HG03066 (cell line): ENCODE measurements around the gene PLAC8L1.
A peak's percentile ranks its signal among the peaks of the same experiment; 100 is the strongest.
"Not testable (repeated sequence)": the region's sequence is repeated elsewhere in the genome, so short reads cannot be mapped to it uniquely, and the experiment has no call there.

Source experiments
- ATAC-seq: cut with Tn5 transposase; IDR thresholded peaks from one replicate; pipeline ENCODE4 v1.9.1; 2021; ENCODE audit warnings: low read depth; ENCODE audit not compliant: unreplicated experiment

Gene PLAC8L1

DNA sequence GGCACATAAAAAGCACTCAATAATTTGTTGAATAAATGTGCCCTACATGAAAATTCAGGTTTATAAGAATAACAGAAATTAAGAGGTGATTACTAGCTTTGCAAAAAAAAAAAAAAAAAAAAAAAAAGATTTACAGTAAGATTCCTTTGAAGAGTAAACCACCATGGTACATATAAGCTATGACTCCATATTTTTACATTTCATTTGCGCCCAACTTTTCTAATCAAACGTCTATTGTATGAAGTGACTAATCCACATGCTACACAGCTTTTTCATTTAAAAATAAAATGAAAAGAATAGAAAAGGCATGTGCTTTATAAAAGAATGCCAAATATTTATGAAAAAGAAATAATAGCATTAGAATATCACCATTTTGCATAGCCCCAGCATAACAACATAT, at the start of gene PLAC8L1:
Gene PLAC8L1 (minus strand): TSS at position 101 of the 400 bp plus-strand sequence. CDS start 1,266 bp downstream, outside the sequence.
- no peak for ATAC-seq

DNA sequence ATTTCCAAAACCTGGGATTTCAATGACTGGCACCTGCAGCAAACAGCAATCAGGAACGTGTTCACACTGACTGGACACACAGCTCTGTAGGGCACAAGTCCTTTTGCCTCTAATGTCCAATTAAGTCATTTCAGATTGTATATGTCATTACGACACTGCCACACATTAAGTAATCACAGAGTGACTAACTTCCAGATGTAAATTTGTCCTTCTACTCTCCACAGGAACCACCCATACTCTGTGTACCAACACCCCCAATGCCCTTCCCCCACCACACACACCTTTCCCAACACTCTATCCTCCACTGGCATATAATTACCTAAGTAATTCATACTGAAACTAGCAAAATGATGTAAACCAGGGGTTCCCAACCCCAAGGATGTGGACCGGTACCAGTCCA, 46.6 kb upstream of the PLAC8L1 start:
- no peak for ATAC-seq

DNA sequence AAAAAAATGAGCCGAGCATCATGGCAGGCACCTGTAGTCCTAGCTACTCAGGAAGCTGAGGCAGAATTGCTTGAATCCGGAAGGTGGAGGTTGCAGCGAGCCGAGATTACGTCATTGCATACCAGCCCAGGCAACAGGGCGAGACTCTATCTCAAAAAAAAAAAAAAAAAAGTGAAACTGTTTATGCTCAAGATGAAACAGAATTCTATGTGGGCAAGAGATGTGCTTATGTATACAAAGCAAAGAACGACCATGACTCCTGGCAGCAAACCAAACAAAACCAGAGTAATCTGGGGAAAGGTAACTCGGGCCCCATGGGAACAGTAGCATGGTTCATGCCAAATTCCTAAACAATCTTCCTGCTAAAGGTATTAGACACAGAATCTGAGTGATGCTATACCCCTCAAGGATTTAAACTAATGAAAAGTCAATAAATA, 32.6 kb upstream of the PLAC8L1 start:
- no peak for ATAC-seq

GRCh38 chr5:146130440-146131045, 25.2 kb upstream of the PLAC8L1 start:
- ATAC-seq = no peak

GRCh38 chr5:146126068-146126467, 20.7 kb upstream of the PLAC8L1 start:
- ATAC-seq = no peak

DNA sequence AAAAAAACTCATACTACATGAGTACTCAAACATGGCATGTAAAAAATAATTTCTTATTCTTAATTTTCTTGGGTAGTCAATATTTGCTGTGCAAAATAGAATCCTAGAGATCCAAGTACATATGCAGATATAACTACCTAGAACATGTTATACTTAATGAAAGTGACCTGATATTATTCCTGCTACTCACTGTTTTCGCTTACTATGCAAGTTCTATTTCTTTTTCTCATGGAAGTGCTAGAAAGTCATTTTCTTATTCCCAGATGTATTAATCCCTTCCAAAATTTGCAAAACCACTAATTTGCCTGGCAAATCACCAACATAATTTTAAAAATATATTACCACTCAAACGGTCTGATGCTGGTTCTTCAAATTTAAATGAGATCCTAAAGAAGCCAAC, 19.2 kb upstream of the PLAC8L1 start:
- ATAC-seq = no peak

GRCh38 chr5:146121451-146121850, 16.1 kb upstream of the PLAC8L1 start:
- not testable (repeated sequence) for ATAC-seq

- ATAC-seq = no peak
These were observed 12.9 kb upstream of the PLAC8L1 start for GRCh38 chr5:146118322-146118721.

DNA sequence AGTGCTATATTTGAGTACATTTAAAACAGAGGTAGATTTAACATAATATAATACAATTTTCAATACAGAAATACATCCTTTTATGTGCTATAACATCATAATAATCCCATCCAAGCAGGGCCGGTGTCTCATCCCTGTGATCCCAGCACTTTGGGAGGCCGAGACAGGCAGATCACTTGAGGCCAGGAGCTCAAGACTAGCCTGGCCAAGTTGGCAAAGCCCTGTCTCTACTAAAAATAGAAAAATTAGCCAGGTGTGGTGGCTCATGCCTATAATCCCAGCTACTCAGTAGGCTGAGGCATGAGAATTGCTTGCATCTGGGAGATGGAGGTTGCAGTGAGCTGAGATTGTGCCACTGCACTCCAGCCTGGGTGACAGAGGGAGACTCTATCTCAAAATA, 11.8 kb upstream of the PLAC8L1 start:
- ATAC-seq = not testable (repeated sequence)

GRCh38 chr5:146116361-146116760, 11.0 kb upstream of the PLAC8L1 start:
- ATAC-seq = no peak

GRCh38 chr5:146112476-146112875, 7.1 kb upstream of the PLAC8L1 start:
- no peak for ATAC-seq

GRCh38 chr5:146111409-146111808, 6.0 kb upstream of the PLAC8L1 start:
- ATAC-seq = no peak

GRCh38 chr5:146109379-146109778, 4.0 kb upstream of the PLAC8L1 start:
- ATAC-seq = no peak

DNA sequence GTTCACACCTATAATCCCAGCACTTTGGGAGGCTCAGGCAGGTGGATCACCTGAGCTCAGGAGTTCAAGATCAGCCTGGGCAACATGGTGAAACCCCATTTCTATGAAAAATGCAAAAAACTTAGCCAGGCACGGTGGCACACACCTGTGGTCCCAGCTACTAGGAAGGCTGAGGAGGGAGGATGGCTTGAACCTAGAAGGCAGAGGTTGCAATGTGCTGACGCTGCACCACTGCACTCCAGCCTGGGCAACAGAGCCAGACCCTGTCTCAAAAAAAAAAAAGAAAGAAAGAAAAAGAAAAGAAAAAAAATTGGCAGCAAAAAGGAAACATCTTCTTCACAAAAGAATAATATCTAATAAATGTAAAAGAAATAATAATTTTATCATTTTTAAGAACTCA, 3.5 kb upstream of the PLAC8L1 start:
- not testable (repeated sequence) for ATAC-seq

DNA sequence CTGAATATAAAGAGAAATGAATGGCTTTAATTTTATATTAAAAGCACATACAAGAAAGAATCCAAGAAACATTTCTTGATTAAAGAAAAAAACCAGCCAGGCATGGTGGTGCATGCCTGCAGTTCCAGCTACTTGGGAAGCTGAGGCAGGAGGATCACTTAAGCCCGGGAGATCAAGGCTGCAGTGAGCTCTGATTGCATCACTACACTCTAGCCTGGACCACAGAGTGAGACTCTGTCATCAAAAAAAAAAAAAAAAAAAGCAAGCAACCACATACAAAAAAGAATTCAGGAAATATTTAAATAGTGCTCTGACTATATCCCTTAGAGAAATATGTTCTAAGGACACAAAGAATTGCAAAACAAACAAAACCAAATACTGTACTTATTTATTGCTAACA, 2.5 kb upstream of the PLAC8L1 start:
- ATAC-seq = no peak

DNA sequence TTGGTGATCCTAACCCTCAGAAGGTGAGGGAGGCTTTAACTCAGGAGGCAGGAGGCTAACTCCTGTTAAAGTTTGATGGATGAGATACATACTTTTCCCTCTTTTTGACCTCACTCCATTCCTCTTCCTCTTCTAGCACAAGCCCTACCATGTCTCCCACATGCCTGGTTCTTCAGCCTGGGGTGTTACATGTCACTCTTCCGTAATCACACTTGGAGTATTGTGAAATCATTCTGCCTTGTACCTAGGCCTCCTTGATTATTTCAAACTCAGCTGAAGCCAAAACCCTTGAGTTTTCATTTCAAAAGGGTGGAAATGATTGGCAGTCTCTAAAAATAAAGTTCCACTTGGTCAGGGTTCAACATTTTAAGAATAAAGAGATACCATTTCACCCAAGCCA, 1.8 kb downstream of the PLAC8L1 start:
- ATAC-seq = no peak

GRCh38 chr5:146101646-146102045, 3.7 kb downstream of the PLAC8L1 start:
- ATAC-seq = no peak

DNA sequence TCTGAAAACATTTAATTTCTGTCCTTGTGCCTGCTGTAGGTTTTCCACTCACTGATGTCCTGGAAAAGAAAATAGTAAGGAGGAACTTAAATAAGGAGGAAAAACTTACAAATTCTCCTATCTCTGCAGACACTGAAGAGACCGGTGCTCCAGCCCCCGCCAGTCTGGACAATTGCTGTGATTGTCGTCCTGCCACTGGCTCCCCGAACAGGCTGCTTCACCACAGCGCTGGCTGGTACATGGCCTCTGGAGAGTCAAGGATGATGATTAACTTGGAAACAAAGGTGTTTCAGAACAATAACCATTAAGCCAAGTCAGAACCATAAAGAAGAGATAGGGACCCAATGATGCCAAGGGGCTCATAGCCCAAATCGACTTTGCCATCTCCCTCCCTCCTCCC, 7.3 kb downstream of the PLAC8L1 start:
- ATAC-seq = no peak

GRCh38 chr5:146091881-146092280, 13.5 kb downstream of the PLAC8L1 start:
- ATAC-seq = no peak

GRCh38 chr5:146089287-146089686, 16.1 kb downstream of the PLAC8L1 start:
- no peak for ATAC-seq

DNA sequence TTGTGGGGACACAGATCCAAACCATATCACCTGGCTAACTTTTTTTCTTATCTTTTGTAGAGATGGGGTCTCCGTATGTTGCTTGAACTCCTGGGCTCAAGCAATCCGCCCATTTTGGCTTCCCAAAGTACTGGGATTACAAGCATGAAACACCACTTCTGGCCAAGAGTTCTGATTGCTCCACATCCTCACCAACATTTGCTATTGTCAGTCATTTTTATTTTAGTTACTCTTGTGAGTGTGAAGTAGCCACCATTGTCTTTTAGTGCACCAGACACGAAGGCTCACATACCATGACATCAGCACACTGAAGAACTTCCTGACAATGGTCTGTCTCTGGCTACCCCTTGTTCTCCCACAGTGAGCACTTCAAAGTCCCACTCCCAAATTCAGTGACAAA, 17.3 kb downstream of the PLAC8L1 start:
- ATAC-seq = no peak

GRCh38 chr5:146084376-146084775, 21.0 kb downstream of the PLAC8L1 start:
- ATAC-seq = no peak

DNA sequence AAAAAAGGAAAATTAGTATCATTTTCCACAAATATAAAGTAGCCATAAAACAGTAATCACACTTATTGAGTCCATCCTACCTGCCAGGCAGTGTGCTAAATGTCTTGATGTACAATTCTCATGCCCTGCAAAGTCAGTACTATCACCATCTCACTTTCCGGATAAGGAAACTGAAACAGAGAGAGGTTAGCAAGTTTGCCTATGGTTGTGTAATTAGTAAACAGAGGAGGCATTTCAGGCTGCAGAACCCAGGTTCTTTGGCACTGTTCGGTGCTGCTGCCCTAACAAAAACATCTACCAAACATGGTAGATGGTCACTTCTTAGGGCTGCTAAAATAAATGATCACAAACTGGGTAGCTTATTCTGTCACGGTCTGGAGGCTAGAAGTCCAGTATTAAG, 22.6 kb downstream of the PLAC8L1 start:
- peak; percentile 90 for ATAC-seq
